ENCODE measurements around the gene SCG5. TPM values are rescaled to one million over a fixed set of nuclear protein-coding genes. Genes with fewer than 3 reads are reported as not detected.

The SCG5 gene
- total RNA-seq, 6 experiments from 2014 or later: 2.6 to 18.3 (median 4.4) TPM

GRCh38 chr15:32706704-32707103 is 65.2 kb downstream of the SCG5 start:
- intact Hi-C loops (cut with DNase I): no loop called here

DNA sequence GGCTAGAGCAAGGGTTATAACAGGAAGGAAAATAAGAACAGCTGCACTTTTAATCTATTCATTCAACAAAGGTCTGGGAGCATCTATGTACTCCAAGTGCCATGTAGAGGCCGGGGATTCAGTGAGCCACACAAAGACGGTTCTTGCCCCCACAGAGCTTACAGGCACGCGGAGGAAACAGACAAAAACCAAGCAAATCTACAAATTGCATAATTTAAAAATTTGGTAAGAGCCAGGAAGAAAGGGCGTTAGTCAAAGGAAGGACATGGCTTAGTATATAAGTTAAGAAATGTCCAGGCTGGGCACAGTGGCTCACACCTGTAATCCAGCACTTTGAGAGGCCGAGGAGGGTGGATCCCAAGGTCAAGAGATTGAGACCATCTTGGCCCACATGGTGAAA is 65.9 kb downstream of the SCG5 start:
- WGBS (ENCODE audit: insufficient coverage, low coverage, low lambda C conversion rate, missing lambda C conversion rate): 62% methylated on average over 6 of the region's 6 CpGs
- H3K4me3 ChIP-seq: no peak overlapping the region
- TF ChIP-seq POLR2A (IDR thresholded peaks at IDR 0.05): no peak
- peaks cover 0 to 12% (median 0%) of the 10 kb centered on the region in 4 donors for H3K4me1 ChIP-seq
- no peaks in the 10 kb centered on the region for H3K27me3 ChIP-seq
- ATAC-seq: no peak
- H3K9me3 ChIP-seq: no peaks in the 10 kb centered on the region
- H3K36me3 ChIP-seq: no peaks in the 10 kb centered on the region
- intact Hi-C loops (cut with DNase I): no loop called here
- H3K27ac ChIP-seq: no peak overlapping the region
- DNase-seq: no peak

More at GRCh38 chr15:32706704-32707103, 65.2 kb downstream of the SCG5 start:
- Histone ChIP-seq H3K4me3 (no peak overlapping the region), H3K36me3 (no peaks in the 10 kb centered on the region), H3K4me1 (peaks cover 0 to 12% (median 0%) of the 10 kb centered on the region in 4 donors), H3K27me3 (no peaks in the 10 kb centered on the region), H3K9me3 (no peaks in the 10 kb centered on the region), H3K27ac (no peak overlapping the region)
- DNase-seq: no peak
- 87% methylated on average over 3 of the region's 3 CpGs for WGBS (ENCODE audit: insufficient coverage, low coverage, low lambda C conversion rate, missing lambda C conversion rate)
- no peak for ATAC-seq
- no peak for TF ChIP-seq POLR2A (IDR thresholded peaks at IDR 0.05)
- TF ChIP-seq, protein P1, sequence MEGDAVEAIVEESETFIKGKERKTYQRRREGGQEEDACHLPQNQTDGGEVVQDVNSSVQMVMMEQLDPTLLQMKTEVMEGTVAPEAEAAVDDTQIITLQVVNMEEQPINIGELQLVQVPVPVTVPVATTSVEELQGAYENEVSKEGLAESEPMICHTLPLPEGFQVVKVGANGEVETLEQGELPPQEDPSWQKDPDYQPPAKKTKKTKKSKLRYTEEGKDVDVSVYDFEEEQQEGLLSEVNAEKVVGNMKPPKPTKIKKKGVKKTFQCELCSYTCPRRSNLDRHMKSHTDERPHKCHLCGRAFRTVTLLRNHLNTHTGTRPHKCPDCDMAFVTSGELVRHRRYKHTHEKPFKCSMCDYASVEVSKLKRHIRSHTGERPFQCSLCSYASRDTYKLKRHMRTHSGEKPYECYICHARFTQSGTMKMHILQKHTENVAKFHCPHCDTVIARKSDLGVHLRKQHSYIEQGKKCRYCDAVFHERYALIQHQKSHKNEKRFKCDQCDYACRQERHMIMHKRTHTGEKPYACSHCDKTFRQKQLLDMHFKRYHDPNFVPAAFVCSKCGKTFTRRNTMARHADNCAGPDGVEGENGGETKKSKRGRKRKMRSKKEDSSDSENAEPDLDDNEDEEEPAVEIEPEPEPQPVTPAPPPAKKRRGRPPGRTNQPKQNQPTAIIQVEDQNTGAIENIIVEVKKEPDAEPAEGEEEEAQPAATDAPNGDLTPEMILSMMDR (IDR thresholded peaks at IDR 0.05): no peak

DNA sequence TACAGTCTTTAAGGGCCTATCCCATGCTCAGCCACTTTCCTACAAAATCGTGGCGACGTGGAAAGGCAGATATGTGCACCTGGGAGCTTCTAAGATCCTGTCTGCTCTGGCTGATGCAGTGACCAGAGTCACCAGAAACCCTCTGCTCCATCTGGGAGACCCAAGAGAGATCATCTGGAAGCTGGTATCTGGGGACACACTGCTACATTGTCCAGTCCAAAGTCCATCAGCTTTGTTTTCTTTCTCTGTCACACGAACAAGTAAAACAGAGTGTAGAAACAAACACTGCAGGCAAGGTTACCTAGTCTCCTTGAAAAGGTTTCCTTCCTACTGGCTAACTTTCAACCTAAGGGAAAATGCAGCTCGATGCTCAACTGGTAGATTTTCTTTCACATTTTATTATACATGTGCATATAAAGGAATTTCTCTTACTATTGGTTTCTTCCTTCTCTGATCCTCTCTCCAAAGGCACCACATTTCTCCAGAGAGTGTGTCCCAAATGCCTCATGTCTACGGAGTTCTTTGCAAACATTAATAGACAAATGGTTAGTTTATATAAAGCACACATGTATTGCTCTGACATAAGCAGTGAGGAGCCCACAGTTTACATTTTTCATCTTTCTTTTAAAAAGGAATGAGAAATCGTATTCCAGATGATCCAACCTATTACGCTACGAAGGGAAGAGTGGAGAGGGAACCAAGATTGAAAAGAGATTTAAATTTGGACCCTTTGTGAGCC is 68.0 kb downstream of the SCG5 start:
- Histone ChIP-seq H3K4me3 (no peak overlapping the region), H3K27ac (peak overlapping the region in 1 of 3 donors; percentile 73), H3K4me1 (peaks cover 0 to 12% (median 0%) of the 10 kb centered on the region in 4 donors), H3K9me3 (no peaks in the 10 kb centered on the region), H3K36me3 (no peaks in the 10 kb centered on the region), H3K27me3 (no peaks in the 10 kb centered on the region)
- no peak for TF ChIP-seq POLR2A (IDR thresholded peaks at IDR 0.05)
- TF ChIP-seq, protein P1 (IDR thresholded peaks at IDR 0.05): no peak
- intact Hi-C loops (cut with DNase I): no loop called here
- WGBS (ENCODE audit: insufficient coverage, low coverage, low lambda C conversion rate, missing lambda C conversion rate): 49% methylated on average over 8 of the region's 9 CpGs
- DNase-seq: no peak
- peak; percentile 80 to 98 (median 94) for ATAC-seq

GRCh38 chr15:32715276-32715675 is 73.8 kb downstream of the SCG5 start:
- H3K4me1 ChIP-seq: peaks cover 0 to 19% (median 4%) of the 10 kb centered on the region in 4 donors
- no peak overlapping the region for H3K27ac ChIP-seq
- WGBS (ENCODE audit: insufficient coverage, low coverage, low lambda C conversion rate, missing lambda C conversion rate): 60% methylated on average over 4 of the region's 4 CpGs
- no peak for TF ChIP-seq POLR2A (IDR thresholded peaks at IDR 0.05)
- TF ChIP-seq, protein P1 (IDR thresholded peaks at IDR 0.05): no peak
- ATAC-seq: no peak
- intact Hi-C loops (cut with DNase I): no loop called here
- H3K9me3 ChIP-seq: no peaks in the 10 kb centered on the region
- no peak overlapping the region for H3K4me3 ChIP-seq
- no peaks in the 10 kb centered on the region for H3K36me3 ChIP-seq
- DNase-seq: no peak
- H3K27me3 ChIP-seq: peaks cover 0 to 16% of the 10 kb centered on the region in 2 donors

DNA sequence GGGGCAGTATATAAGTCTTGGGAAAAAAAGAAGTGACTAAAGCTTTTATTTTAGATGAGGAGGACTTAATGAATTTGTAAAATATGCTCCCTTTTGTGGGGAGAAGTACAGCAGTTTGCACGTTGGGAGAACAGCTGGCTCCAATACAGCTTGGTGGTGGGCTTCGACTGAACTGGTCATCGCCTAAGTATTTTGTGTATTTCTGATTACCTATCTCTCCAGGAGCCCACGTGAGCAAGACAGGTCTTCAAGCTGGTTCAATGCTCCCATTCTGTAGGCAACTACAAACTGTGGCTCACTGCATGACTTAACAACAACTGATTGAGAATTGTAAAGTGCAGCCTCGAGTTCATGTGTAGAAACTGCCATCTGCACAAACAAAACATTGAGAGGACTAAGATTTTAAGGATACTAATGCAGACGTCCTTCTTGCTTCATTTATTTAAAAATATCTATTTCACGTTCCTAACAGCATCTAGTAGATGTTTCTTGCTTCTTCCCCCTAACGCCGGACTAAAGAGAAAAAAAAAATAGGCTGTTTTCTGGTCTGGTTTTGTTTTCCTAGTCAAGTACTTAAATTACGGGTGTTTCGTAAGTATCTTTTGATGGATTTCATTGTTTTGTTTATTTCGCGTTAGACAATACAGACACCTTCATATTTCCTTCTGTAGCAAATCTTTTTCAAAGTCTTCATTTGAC is 74.9 kb downstream of the SCG5 start:
- 41% methylated on average over 13 of the region's 13 CpGs for WGBS (ENCODE audit: insufficient coverage, low coverage, low lambda C conversion rate, missing lambda C conversion rate)
- Histone ChIP-seq H3K27ac (no peak overlapping the region), H3K9me3 (no peaks in the 10 kb centered on the region), H3K27me3 (peaks cover 0 to 16% of the 10 kb centered on the region in 2 donors), H3K4me3 (no peak overlapping the region), H3K4me1 (peaks cover 0 to 19% (median 4%) of the 10 kb centered on the region in 4 donors), H3K36me3 (no peaks in the 10 kb centered on the region)
- ATAC-seq (no peak), DNase-seq (no peak)
- intact Hi-C loops (cut with DNase I): no loop called here
- no peak for TF ChIP-seq POLR2A (IDR thresholded peaks at IDR 0.05)
- TF ChIP-seq, protein P1 (IDR thresholded peaks at IDR 0.05): no peak

Data from right lobe of liver (tissue), 6 donors.